ENCODE results near the gene S100A2.
A peak's percentile ranks its signal among the peaks of the same experiment; 100 is the strongest.
"Not testable (repeated sequence)": the region's sequence is repeated elsewhere in the genome, so short reads cannot be mapped to it uniquely, and the experiment has no call there.

Gene S100A2

GRCh38 chr1:153567621-153568366 lies 2.1 kb upstream of the S100A2 start:
- no peaks in the 10 kb centered on the region for H3K9me3 Mint-ChIP-seq
- no peak overlapping the region for H3K4me3 Mint-ChIP-seq
- peaks cover 26 to 27% of the 10 kb centered on the region in 2 donors for H3K4me1 Mint-ChIP-seq (ENCODE audit: low read depth in 2 of 2)
- DNase-seq (no peak), ATAC-seq (replicated peaks) (no peak)
- H3K36me3 Mint-ChIP-seq (ENCODE audit: insufficient read depth), result peaks cover 3% of the 10 kb centered on the region
- H3K27me3 Mint-ChIP-seq, result peaks cover 14 to 22% of the 10 kb centered on the region in 2 donors
- H3K27ac Mint-ChIP-seq, result peak overlapping the region; percentile 45 to 86

- peak overlapping the region; percentile 51 to 65 for H3K4me3 Mint-ChIP-seq
- DNase-seq (peak; percentile 41 to 60 (median 56)), ATAC-seq (replicated peaks) (peak; percentile 90)
- peaks cover 26 to 27% of the 10 kb centered on the region in 2 donors for H3K4me1 Mint-ChIP-seq (ENCODE audit: low read depth in 2 of 2)
- H3K27ac Mint-ChIP-seq, result peak overlapping the region; percentile 88 to 97
- H3K36me3 Mint-ChIP-seq (ENCODE audit: insufficient read depth), result peaks cover 3% of the 10 kb centered on the region
- H3K27me3 Mint-ChIP-seq, result peaks cover 11 to 19% of the 10 kb centered on the region in 2 donors
- no peaks in the 10 kb centered on the region for H3K9me3 Mint-ChIP-seq
Measured at GRCh38 chr1:153566414-153567371, 1.0 kb upstream of the S100A2 start.

GRCh38 chr1:153563991-153564390 lies 1.7 kb downstream of the S100A2 start:
- Mint-ChIP-seq H3K36me3 (ENCODE audit: insufficient read depth) (peaks cover 3% of the 10 kb centered on the region), H3K4me3 (no peak overlapping the region)
- no peak for DNase-seq

GRCh38 chr1:153563483-153563901 lies 2.2 kb downstream of the S100A2 start:
- H3K27ac Mint-ChIP-seq, result peak overlapping the region in 1 of 2 donors; percentile 10
- DNase-seq, result no peak
- no peaks in the 10 kb centered on the region for H3K27me3 Mint-ChIP-seq
- H3K4me3 Mint-ChIP-seq, result no peak overlapping the region
- H3K4me1 Mint-ChIP-seq (ENCODE audit: low read depth in 2 of 2), result peaks cover 22 to 23% of the 10 kb centered on the region in 2 donors
- H3K36me3 Mint-ChIP-seq (ENCODE audit: insufficient read depth), result peaks cover 3% of the 10 kb centered on the region
- no peaks in the 10 kb centered on the region for H3K9me3 Mint-ChIP-seq
- no peak for ATAC-seq (replicated peaks)

More at GRCh38 chr1:153563991-153564390, 1.7 kb downstream of the S100A2 start:
- H3K27me3 Mint-ChIP-seq, result no peaks in the 10 kb centered on the region
- ATAC-seq (replicated peaks), result no peak
- peaks cover 26 to 27% of the 10 kb centered on the region in 2 donors for H3K4me1 Mint-ChIP-seq (ENCODE audit: low read depth in 2 of 2)
- no peaks in the 10 kb centered on the region for H3K9me3 Mint-ChIP-seq
- no peak overlapping the region for H3K27ac Mint-ChIP-seq

- H3K27me3 Mint-ChIP-seq; H3K36me3 Mint-ChIP-seq (ENCODE audit: insufficient read depth); H3K4me3 Mint-ChIP-seq; ATAC-seq (replicated peaks); DNase-seq; H3K9me3 Mint-ChIP-seq: not testable (repeated sequence)
- peak overlapping the region in 1 of 2 donors; percentile 23 for H3K27ac Mint-ChIP-seq
- H3K4me1 Mint-ChIP-seq (ENCODE audit: low read depth in 2 of 2), result peaks cover 14 to 15% of the 10 kb centered on the region in 2 donors
Measured at GRCh38 chr1:153562021-153562420, 3.6 kb downstream of the S100A2 start.

GRCh38 chr1:153561466-153561985 lies 4.1 kb downstream of the S100A2 start:
- Mint-ChIP-seq H3K4me1 (ENCODE audit: low read depth in 2 of 2) (peaks cover 9 to 10% of the 10 kb centered on the region in 2 donors), H3K9me3 (no peaks in the 10 kb centered on the region), H3K27me3 (no peaks in the 10 kb centered on the region), H3K36me3 (ENCODE audit: insufficient read depth) (no peaks in the 10 kb centered on the region), H3K4me3 (no peak overlapping the region), H3K27ac (peak overlapping the region in 1 of 2 donors; percentile 23)
- no peak for DNase-seq
- no peak for ATAC-seq (replicated peaks)

- Mint-ChIP-seq H3K27me3 (no peaks in the 10 kb centered on the region), H3K27ac (no peak overlapping the region), H3K4me1 (ENCODE audit: low read depth in 2 of 2) (peaks cover 3 to 5% of the 10 kb centered on the region in 2 donors), H3K36me3 (ENCODE audit: insufficient read depth) (no peaks in the 10 kb centered on the region), H3K9me3 (no peaks in the 10 kb centered on the region), H3K4me3 (no peak overlapping the region)
- ATAC-seq (replicated peaks) (no peak), DNase-seq (no peak)
Measured at GRCh38 chr1:153560771-153561465, 4.7 kb downstream of the S100A2 start.

- no peaks in the 10 kb centered on the region for H3K27me3 Mint-ChIP-seq
- H3K9me3 Mint-ChIP-seq, result no peaks in the 10 kb centered on the region
- ATAC-seq (replicated peaks) (no peak), DNase-seq (no peak)
- no peak overlapping the region for H3K4me3 Mint-ChIP-seq
- no peak overlapping the region for H3K27ac Mint-ChIP-seq
- H3K4me1 Mint-ChIP-seq (ENCODE audit: low read depth in 2 of 2), result peaks cover 0 to under 1% of the 10 kb centered on the region in 2 donors
- H3K36me3 Mint-ChIP-seq (ENCODE audit: insufficient read depth), result no peaks in the 10 kb centered on the region
Measured at GRCh38 chr1:153560241-153560640, 5.4 kb downstream of the S100A2 start.

- ATAC-seq (replicated peaks) (no peak), DNase-seq (no peak)
- Mint-ChIP-seq H3K36me3 (ENCODE audit: insufficient read depth) (no peaks in the 10 kb centered on the region), H3K27me3 (no peaks in the 10 kb centered on the region), H3K27ac (peak overlapping the region in 1 of 2 donors; percentile 46), H3K4me1 (ENCODE audit: low read depth in 2 of 2) (no peaks in the 10 kb centered on the region), H3K9me3 (no peaks in the 10 kb centered on the region), H3K4me3 (no peak overlapping the region)
Measured at GRCh38 chr1:153557877-153558276, 7.8 kb downstream of the S100A2 start.

GRCh38 chr1:153556348-153556747 lies 9.3 kb downstream of the S100A2 start:
- Mint-ChIP-seq H3K9me3 (no peaks in the 10 kb centered on the region), H3K4me3 (no peak overlapping the region), H3K4me1 (ENCODE audit: low read depth in 2 of 2) (no peaks in the 10 kb centered on the region), H3K36me3 (ENCODE audit: insufficient read depth) (no peaks in the 10 kb centered on the region), H3K27me3 (no peaks in the 10 kb centered on the region), H3K27ac (peak overlapping the region in 1 of 2 donors; percentile 30)
- DNase-seq (no peak), ATAC-seq (replicated peaks) (no peak)

GRCh38 chr1:153553830-153554541 lies 11.7 kb downstream of the S100A2 start:
- H3K9me3 Mint-ChIP-seq, result no peaks in the 10 kb centered on the region
- DNase-seq (no peak), ATAC-seq (replicated peaks) (no peak)
- H3K4me3 Mint-ChIP-seq, result no peak overlapping the region
- H3K4me1 Mint-ChIP-seq (ENCODE audit: low read depth in 2 of 2), result peaks cover 0 to 3% of the 10 kb centered on the region in 2 donors
- no peaks in the 10 kb centered on the region for H3K27me3 Mint-ChIP-seq
- no peak overlapping the region for H3K27ac Mint-ChIP-seq
- H3K36me3 Mint-ChIP-seq (ENCODE audit: insufficient read depth), result no peaks in the 10 kb centered on the region

- no peaks in the 10 kb centered on the region for H3K36me3 Mint-ChIP-seq (ENCODE audit: insufficient read depth)
- no peaks in the 10 kb centered on the region for H3K27me3 Mint-ChIP-seq
- no peak overlapping the region for H3K4me3 Mint-ChIP-seq
- no peak overlapping the region for H3K27ac Mint-ChIP-seq
- H3K4me1 Mint-ChIP-seq (ENCODE audit: low read depth in 2 of 2), result peaks cover 0 to 3% of the 10 kb centered on the region in 2 donors
- H3K9me3 Mint-ChIP-seq, result no peaks in the 10 kb centered on the region
- DNase-seq (no peak), ATAC-seq (replicated peaks) (no peak)
Measured at GRCh38 chr1:153553096-153553495, 12.5 kb downstream of the S100A2 start.

All from effector memory CD8-positive, alpha-beta T cell (primary cell).